Suprapubic skin (tissue), 4 donors: ENCODE data around the gene SPRTN. TPM values are rescaled to one million over a fixed set of nuclear protein-coding genes. Genes with fewer than 3 reads are reported as not detected.

Experiments used
- DNase-seq, 2 donors: peaks; one replicate each; pipeline ENCODE4 v3.0.0-alpha.2; 2019; ENCODE audit warnings: low spot score in 2 of 2
- H3K27ac ChIP-seq: fragments of 200-600 bp; sonication (generic); one replicate; pipeline ENCODE4 v1.5.1; 2019
- H3K27me3 ChIP-seq: fragments of 200-600 bp; sonication (generic); one replicate; pipeline ENCODE4 v1.5.1; 2019
- H3K36me3 ChIP-seq: fragments of 200-600 bp; sonication (generic); one replicate; pipeline ENCODE4 v1.5.1; 2019
- H3K4me1 ChIP-seq: fragments of 200-600 bp; sonication (generic); one replicate; pipeline ENCODE4 v1.5.1; 2019
- H3K4me3 ChIP-seq: fragments of 200-600 bp; sonication (generic); one replicate; pipeline ENCODE4 v1.5.1; 2019; ENCODE audit warnings: mild to moderate bottlenecking
- H3K9me3 ChIP-seq: fragments of 200-600 bp; sonication (generic); one replicate; pipeline ENCODE4 v1.5.1; 2019
- CTCF ChIP-seq, 2 donors: fragments of 200-600 bp in 1 of 2; fragments of 450-650 bp in 1 of 2; sonication (generic) in 1 of 2; IDR thresholded peaks; one replicate each; pipeline ENCODE4 v1.5.1; 2016 to 2019; ENCODE audit warnings: antibody characterized with exemption in 2 of 2, mild to moderate bottlenecking in 1 of 2, moderate library complexity in 1 of 2
- EP300 ChIP-seq: sonication (generic); formaldehyde crosslinking; IDR thresholded peaks from one replicate; pipeline ENCODE4 v1.6.1; 2017; ENCODE audit warnings: antibody characterized with exemption
- POLR2A ChIP-seq, 2 donors: fragments of 450-650 bp; IDR thresholded peaks; one replicate each; pipeline ENCODE4 v1.6.1; 2017; ENCODE audit warnings: antibody characterized with exemption in 2 of 2, mild to moderate bottlenecking in 2 of 2, moderate library complexity in 2 of 2
- POLR2AphosphoS5 ChIP-seq, 3 donors: sonication (generic); formaldehyde crosslinking; IDR thresholded peaks; one replicate each; pipeline ENCODE4 v1.6.1; 2017; ENCODE audit warnings: antibody characterized with exemption in 3 of 3
- WGBS: methylation state at CpG from one replicate; pipeline ENCODE4 v1.1.5; 2018; 5-methylcytosine and 5-hydroxymethylcytosine counted together
- total RNA-seq, 4 donors: library from RNA; depleted of rRNA; stranded (reverse); fragments of >200 nt; gene quantifications; one replicate each; pipeline ENCODE4 v1.1.0, GENCODE V29; 2016

Gene SPRTN
- total RNA-seq, 4 donors from 2014 or later = 18.6 to 28.4 (median 22.8) TPM

- no peak for TF ChIP-seq POLR2A (IDR thresholded peaks at IDR 0.05)
- TF ChIP-seq EP300 = no peak
- TF ChIP-seq CTCF (IDR thresholded peaks at IDR 0.05) = no peak
- TF ChIP-seq POLR2AphosphoS5 (IDR thresholded peaks at IDR 0.05) = no peak
- no peak overlapping the region for H3K27ac ChIP-seq
- no peak overlapping the region for H3K4me3 ChIP-seq
- WGBS = 81% methylated on average over 10 of the region's 10 CpGs
- peaks cover 12% of the 10 kb centered on the region for H3K36me3 ChIP-seq
- H3K4me1 ChIP-seq = peaks cover 21% of the 10 kb centered on the region
- no peak for DNase-seq
- H3K27me3 ChIP-seq = no peaks in the 10 kb centered on the region
- no peaks in the 10 kb centered on the region for H3K9me3 ChIP-seq
Measured at GRCh38 chr1:231357187-231357772, 19.2 kb downstream of the SPRTN start.

- Histone ChIP-seq H3K27me3 (no peaks in the 10 kb centered on the region), H3K36me3 (peaks cover 6% of the 10 kb centered on the region), H3K4me1 (peaks cover 21% of the 10 kb centered on the region), H3K27ac (no peak overlapping the region), H3K4me3 (no peak overlapping the region), H3K9me3 (no peaks in the 10 kb centered on the region)
- DNase-seq = peak in 1 of 2 donors; percentile 64
- TF ChIP-seq POLR2AphosphoS5 (IDR thresholded peaks at IDR 0.05) (peak in 1 of 3 donors; percentile 69), EP300 (no peak), CTCF (IDR thresholded peaks at IDR 0.05) (peak; percentile 67 to 73)
- whole genome bisulfite sequencing = 11% methylated on average over 4 of the region's 4 CpGs
Measured at GRCh38 chr1:231357831-231358354, 19.8 kb downstream of the SPRTN start.

GRCh38 chr1:231359113-231359512 lies 21.0 kb downstream of the SPRTN start:
- no peaks in the 10 kb centered on the region for H3K36me3 ChIP-seq
- no peaks in the 10 kb centered on the region for H3K9me3 ChIP-seq
- DNase-seq = peak in 1 of 2 donors; percentile 69
- H3K27ac ChIP-seq = no peak overlapping the region
- peak in 1 of 3 donors; percentile 78 for TF ChIP-seq POLR2AphosphoS5 (IDR thresholded peaks at IDR 0.05)
- TF ChIP-seq EP300 = no peak
- H3K27me3 ChIP-seq = no peaks in the 10 kb centered on the region
- 51% methylated on average over 6 of the region's 6 CpGs for WGBS
- no peak overlapping the region for H3K4me3 ChIP-seq
- peaks cover 21% of the 10 kb centered on the region for H3K4me1 ChIP-seq

GRCh38 chr1:231362325-231362724 lies 24.2 kb downstream of the SPRTN start:
- Histone ChIP-seq H3K36me3 (peaks cover 9% of the 10 kb centered on the region), H3K4me3 (no peak overlapping the region), H3K4me1 (peaks cover 21% of the 10 kb centered on the region), H3K9me3 (no peaks in the 10 kb centered on the region), H3K27me3 (no peaks in the 10 kb centered on the region), H3K27ac (no peak overlapping the region)
- no peak for DNase-seq
- WGBS = 93% methylated on average over 1 of the region's 1 CpG
- TF ChIP-seq POLR2A (IDR thresholded peaks at IDR 0.05) (no peak), EP300 (no peak), CTCF (IDR thresholded peaks at IDR 0.05) (no peak), POLR2AphosphoS5 (IDR thresholded peaks at IDR 0.05) (no peak)

GRCh38 chr1:231363624-231364023 lies 25.5 kb downstream of the SPRTN start:
- Histone ChIP-seq H3K27me3 (no peaks in the 10 kb centered on the region), H3K36me3 (peaks cover 16% of the 10 kb centered on the region), H3K4me1 (peaks cover 10% of the 10 kb centered on the region), H3K9me3 (no peaks in the 10 kb centered on the region), H3K27ac (no peak overlapping the region), H3K4me3 (no peak overlapping the region)
- DNase-seq = no peak
- TF ChIP-seq POLR2AphosphoS5 (IDR thresholded peaks at IDR 0.05) = no peak
- TF ChIP-seq CTCF (IDR thresholded peaks at IDR 0.05) = no peak
- no peak for TF ChIP-seq POLR2A (IDR thresholded peaks at IDR 0.05)
- no peak for TF ChIP-seq EP300
- WGBS = 80% methylated on average over 1 of the region's 1 CpG

- WGBS = 88% methylated on average over 5 of the region's 5 CpGs
- TF ChIP-seq POLR2AphosphoS5 (IDR thresholded peaks at IDR 0.05) (no peak), POLR2A (IDR thresholded peaks at IDR 0.05) (no peak), EP300 (no peak), CTCF (IDR thresholded peaks at IDR 0.05) (no peak)
- H3K27me3 ChIP-seq = no peaks in the 10 kb centered on the region
- DNase-seq = no peak
- no peak overlapping the region for H3K27ac ChIP-seq
- H3K9me3 ChIP-seq = no peaks in the 10 kb centered on the region
- peaks cover 5% of the 10 kb centered on the region for H3K4me1 ChIP-seq
- H3K4me3 ChIP-seq = no peak overlapping the region
- H3K36me3 ChIP-seq = peaks cover 16% of the 10 kb centered on the region
Measured at GRCh38 chr1:231364192-231364591, 26.1 kb downstream of the SPRTN start.
